GM12801 (cell line): ENCODE data around the gene ANO3.

ENCODE experiments used
- CTCF ChIP-seq: IDR thresholded peaks from one replicate; pipeline ENCODE4 v1.5.1; 2011; ENCODE audit warnings: control low read depth; ENCODE audit not compliant: insufficient read length; ENCODE audit errors: extremely low read depth

ANO3 gene

GRCh38 chr11:26332572-26332915, 614 bp downstream of the ANO3 start:
- TF ChIP-seq CTCF = no peak

GRCh38 chr11:26333906-26334305, 2.0 kb downstream of the ANO3 start:
- no peak for TF ChIP-seq CTCF

DNA sequence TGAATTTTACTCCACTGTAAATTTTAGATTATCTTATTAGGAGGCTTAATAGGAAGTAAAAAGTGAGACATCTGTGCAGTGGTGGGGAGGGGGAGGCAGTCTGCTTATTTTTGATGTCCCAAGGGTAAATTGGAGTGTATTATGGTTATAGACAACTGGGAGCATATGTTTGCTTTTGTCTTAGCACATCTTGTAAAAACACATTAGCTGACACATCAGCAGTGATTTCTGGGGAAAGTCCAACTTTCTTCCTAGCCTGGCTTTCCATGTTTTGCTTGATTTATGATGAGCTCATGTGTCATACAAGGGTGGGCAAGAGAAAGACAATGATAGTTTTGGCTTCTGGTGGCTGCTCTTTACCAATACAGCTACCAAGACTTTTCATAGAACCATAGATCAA, 4.0 kb downstream of the ANO3 start:
- TF ChIP-seq CTCF = no peak

- TF ChIP-seq CTCF = no peak
Observed at GRCh38 chr11:26344647-26345046, 12.7 kb downstream of the ANO3 start.

- no peak for TF ChIP-seq CTCF
Observed at GRCh38 chr11:26348776-26349175, 16.8 kb downstream of the ANO3 start.

- no peak for TF ChIP-seq CTCF
Observed at GRCh38 chr11:26350002-26350401, 18.1 kb downstream of the ANO3 start.

GRCh38 chr11:26353010-26353409, 21.1 kb downstream of the ANO3 start:
- TF ChIP-seq CTCF = no peak

- TF ChIP-seq CTCF = no peak
Observed at GRCh38 chr11:26359055-26359454, 27.1 kb downstream of the ANO3 start.
